GM23338 (cell line): ENCODE measurements around the gene CD63. TPM values are rescaled to one million over a fixed set of nuclear protein-coding genes. Genes with fewer than 3 reads are reported as not detected.

ENCODE experiments used
- ATAC-seq: fragments of 200-7000 bp; cut with Tn5 transposase; 3 replicates; pipeline ENCODE4 v1.9.1; 2020
- DNase-seq: peaks from one replicate; pipeline ENCODE4 v3.0.0-alpha.2; 2015; ENCODE audit warnings: low spot score
- H2AFZ ChIP-seq: fragments of 200-600 bp; sonication (generic); 2 replicates; pipeline ENCODE4 v1.8.0; 2016; ENCODE audit warnings: antibody characterized with exemption, mild to moderate bottlenecking, moderate library complexity
- H3F3A ChIP-seq: fragments of 200-600 bp; sonication (generic); replicated peaks from 2 replicates; pipeline ENCODE4 v1.8.0; 2017; ENCODE audit warnings: antibody characterized with exemption, mixed run types, low read depth
- H3K27ac ChIP-seq: fragments of 200-600 bp; sonication (generic); 2 replicates; pipeline ENCODE4 v1.6.1; 2016; ENCODE audit warnings: low read depth
- H3K27me3 ChIP-seq: fragments of 200-600 bp; sonication (generic); 2 replicates; pipeline ENCODE4 v1.8.0; 2016; ENCODE audit warnings: mild to moderate bottlenecking, mixed run types, moderate library complexity; ENCODE audit not compliant: insufficient read depth
- H3K36me3 ChIP-seq: fragments of 200-600 bp; sonication (generic); 2 replicates; pipeline ENCODE4 v1.8.0; 2016; ENCODE audit warnings: mild to moderate bottlenecking; ENCODE audit not compliant: insufficient read depth
- H3K4me1 ChIP-seq: fragments of 200-600 bp; sonication (generic); 2 replicates; pipeline ENCODE4 v1.8.0; 2016; ENCODE audit warnings: mild to moderate bottlenecking, moderate library complexity; ENCODE audit not compliant: insufficient read depth
- H3K4me2 ChIP-seq: fragments of 200-600 bp; sonication (generic); 2 replicates; pipeline ENCODE4 v1.7.1; 2017; ENCODE audit warnings: mixed run types
- H3K4me3 ChIP-seq: fragments of 200-600 bp; sonication (generic); 2 replicates; pipeline ENCODE4 v1.6.1; 2016; ENCODE audit warnings: mixed run types
- H3K79me2 ChIP-seq: fragments of 200-600 bp; sonication (generic); replicated peaks from 2 replicates; pipeline ENCODE4 v1.8.0; 2017; ENCODE audit warnings: mild to moderate bottlenecking; ENCODE audit not compliant: insufficient read depth
- H3K9me2 ChIP-seq: fragments of 200-600 bp; sonication (generic); 2 replicates; pipeline ENCODE4 v1.8.0; 2017; ENCODE audit not compliant: insufficient read depth
- H4K20me1 ChIP-seq: fragments of 200-600 bp; sonication (generic); replicated peaks from 2 replicates; pipeline ENCODE4 v1.8.0; 2017; ENCODE audit warnings: mild to moderate bottlenecking; ENCODE audit not compliant: insufficient read depth
- H3K27ac Mint-ChIP-seq: 2 replicates; pipeline ENCODE4 v1.8.0; 2020; ENCODE audit warnings: inconsistent platforms, mild to moderate bottlenecking, moderate library complexity, mixed read lengths
- H3K27me3 Mint-ChIP-seq: 3 replicates; pipeline ENCODE4 v1.8.0; 2022; ENCODE audit warnings: low read depth, mild to moderate bottlenecking, moderate library complexity, mixed read lengths, inconsistent platforms; ENCODE audit not compliant: insufficient read depth, poor library complexity
- H3K36me3 Mint-ChIP-seq: 3 replicates; pipeline ENCODE4 v1.8.0; 2021; ENCODE audit warnings: low read depth, mild to moderate bottlenecking, inconsistent platforms, moderate library complexity, mixed read lengths
- H3K4me1 Mint-ChIP-seq: 3 replicates; pipeline ENCODE4 v1.8.0; 2020; ENCODE audit warnings: mild to moderate bottlenecking, inconsistent platforms, mixed read lengths
- H3K4me3 Mint-ChIP-seq: 3 replicates; pipeline ENCODE4 v1.8.0; 2021; ENCODE audit warnings: moderate library complexity, mild to moderate bottlenecking, inconsistent platforms, mixed read lengths
- H3K9me3 Mint-ChIP-seq: 3 replicates; pipeline ENCODE4 v1.8.0; 2020; ENCODE audit warnings: moderate library complexity, mild to moderate bottlenecking, inconsistent platforms, mixed read lengths
- ZNF114 ChIP-seq: fragments of 250-450 bp; sonication (Bioruptor Pico); IDR thresholded peaks from 2 replicates; pipeline ENCODE4 v1.5.0; 2020; ENCODE audit warnings: mild to moderate bottlenecking, moderate library complexity
- polyA plus RNA-seq: library from polyadenylated mRNA; unstranded; fragments of >200 nt; fragmentation: Nextera tagmentation; extraction: Ambion mirVana; gene quantifications from 2 replicates; pipeline ENCODE4 v1.2.1, GENCODE V29; 2016
- total RNA-seq: library from RNA; depleted of rRNA; stranded (reverse); fragments of >200 nt; shearing (Covaris generic); gene quantifications from 2 replicates; pipeline ENCODE4 v1.2.3, GENCODE V29; 2014
- TF ChIP-seq, protein P1 (sequence below): fragments of 250-450 bp; sonication (Bioruptor Pico); IDR thresholded peaks from 2 replicates; pipeline ENCODE4 v1.5.0; 2020; ENCODE audit warnings: mild to moderate bottlenecking, moderate library complexity

Gene CD63
- total and polyA plus RNA-seq, 2 experiments from 2014 or later: 294 to 685 TPM

DNA sequence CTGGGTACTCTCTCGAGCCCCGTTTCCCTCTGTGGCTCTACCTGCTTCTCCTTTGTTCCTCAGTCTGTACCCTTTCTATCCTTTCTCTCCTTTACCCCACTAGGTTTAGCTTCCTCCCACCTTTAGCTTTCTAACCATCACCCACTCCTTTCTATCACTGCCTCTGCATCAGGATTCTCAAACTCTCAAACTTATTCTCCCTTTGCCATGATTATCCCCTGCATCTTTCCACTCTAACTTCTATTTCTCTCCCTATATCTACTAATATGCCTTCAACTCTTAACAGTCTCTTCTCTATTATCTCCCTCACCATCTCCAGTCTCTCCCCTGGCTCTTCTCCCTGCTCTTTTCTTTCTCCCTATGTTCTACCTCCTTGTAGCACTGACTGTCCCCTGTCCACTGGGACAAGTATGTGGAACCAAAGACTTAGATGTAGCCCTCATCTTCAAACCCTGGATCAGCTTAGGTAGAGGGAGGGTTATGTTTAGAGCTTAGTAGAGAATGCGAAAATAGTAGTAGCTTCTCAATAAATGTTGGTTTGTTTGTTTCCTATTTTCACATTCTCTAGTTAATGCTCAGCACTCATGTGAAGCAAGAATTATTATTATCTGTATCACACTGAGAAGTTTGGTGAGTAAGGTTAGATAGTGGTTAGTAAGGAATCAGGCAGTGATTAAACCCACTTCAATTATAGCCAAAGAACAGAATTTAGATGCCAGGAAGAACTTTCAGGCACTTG, 17.5 kb upstream of the CD63 start:
- Histone ChIP-seq H3K27ac (peak overlapping the region; percentile 99), H3K79me2 (peaks cover 47% of the 10 kb centered on the region), H3K36me3 (peaks cover 15% of the 10 kb centered on the region), H2AFZ (no peak overlapping the region), H3F3A (peaks cover 21% of the 10 kb centered on the region), H3K9me2 (0 out of 2 replicates have a peak, but pooled peaks cover 4% of the 10 kb centered on the region), H3K27me3 (no peaks in the 10 kb centered on the region), H3K4me2 (peak overlapping the region; percentile 85), H3K4me1 (peaks cover 58% of the 10 kb centered on the region), H4K20me1 (peaks cover 29% of the 10 kb centered on the region), H3K4me3 (peak overlapping the region; percentile 95)
- H3K27me3 Mint-ChIP-seq: peaks cover 19% of the 10 kb centered on the region
- peaks cover 66% of the 10 kb centered on the region for H3K4me1 Mint-ChIP-seq
- H3K36me3 Mint-ChIP-seq: peaks cover 46% of the 10 kb centered on the region
- TF ChIP-seq, protein P1, sequence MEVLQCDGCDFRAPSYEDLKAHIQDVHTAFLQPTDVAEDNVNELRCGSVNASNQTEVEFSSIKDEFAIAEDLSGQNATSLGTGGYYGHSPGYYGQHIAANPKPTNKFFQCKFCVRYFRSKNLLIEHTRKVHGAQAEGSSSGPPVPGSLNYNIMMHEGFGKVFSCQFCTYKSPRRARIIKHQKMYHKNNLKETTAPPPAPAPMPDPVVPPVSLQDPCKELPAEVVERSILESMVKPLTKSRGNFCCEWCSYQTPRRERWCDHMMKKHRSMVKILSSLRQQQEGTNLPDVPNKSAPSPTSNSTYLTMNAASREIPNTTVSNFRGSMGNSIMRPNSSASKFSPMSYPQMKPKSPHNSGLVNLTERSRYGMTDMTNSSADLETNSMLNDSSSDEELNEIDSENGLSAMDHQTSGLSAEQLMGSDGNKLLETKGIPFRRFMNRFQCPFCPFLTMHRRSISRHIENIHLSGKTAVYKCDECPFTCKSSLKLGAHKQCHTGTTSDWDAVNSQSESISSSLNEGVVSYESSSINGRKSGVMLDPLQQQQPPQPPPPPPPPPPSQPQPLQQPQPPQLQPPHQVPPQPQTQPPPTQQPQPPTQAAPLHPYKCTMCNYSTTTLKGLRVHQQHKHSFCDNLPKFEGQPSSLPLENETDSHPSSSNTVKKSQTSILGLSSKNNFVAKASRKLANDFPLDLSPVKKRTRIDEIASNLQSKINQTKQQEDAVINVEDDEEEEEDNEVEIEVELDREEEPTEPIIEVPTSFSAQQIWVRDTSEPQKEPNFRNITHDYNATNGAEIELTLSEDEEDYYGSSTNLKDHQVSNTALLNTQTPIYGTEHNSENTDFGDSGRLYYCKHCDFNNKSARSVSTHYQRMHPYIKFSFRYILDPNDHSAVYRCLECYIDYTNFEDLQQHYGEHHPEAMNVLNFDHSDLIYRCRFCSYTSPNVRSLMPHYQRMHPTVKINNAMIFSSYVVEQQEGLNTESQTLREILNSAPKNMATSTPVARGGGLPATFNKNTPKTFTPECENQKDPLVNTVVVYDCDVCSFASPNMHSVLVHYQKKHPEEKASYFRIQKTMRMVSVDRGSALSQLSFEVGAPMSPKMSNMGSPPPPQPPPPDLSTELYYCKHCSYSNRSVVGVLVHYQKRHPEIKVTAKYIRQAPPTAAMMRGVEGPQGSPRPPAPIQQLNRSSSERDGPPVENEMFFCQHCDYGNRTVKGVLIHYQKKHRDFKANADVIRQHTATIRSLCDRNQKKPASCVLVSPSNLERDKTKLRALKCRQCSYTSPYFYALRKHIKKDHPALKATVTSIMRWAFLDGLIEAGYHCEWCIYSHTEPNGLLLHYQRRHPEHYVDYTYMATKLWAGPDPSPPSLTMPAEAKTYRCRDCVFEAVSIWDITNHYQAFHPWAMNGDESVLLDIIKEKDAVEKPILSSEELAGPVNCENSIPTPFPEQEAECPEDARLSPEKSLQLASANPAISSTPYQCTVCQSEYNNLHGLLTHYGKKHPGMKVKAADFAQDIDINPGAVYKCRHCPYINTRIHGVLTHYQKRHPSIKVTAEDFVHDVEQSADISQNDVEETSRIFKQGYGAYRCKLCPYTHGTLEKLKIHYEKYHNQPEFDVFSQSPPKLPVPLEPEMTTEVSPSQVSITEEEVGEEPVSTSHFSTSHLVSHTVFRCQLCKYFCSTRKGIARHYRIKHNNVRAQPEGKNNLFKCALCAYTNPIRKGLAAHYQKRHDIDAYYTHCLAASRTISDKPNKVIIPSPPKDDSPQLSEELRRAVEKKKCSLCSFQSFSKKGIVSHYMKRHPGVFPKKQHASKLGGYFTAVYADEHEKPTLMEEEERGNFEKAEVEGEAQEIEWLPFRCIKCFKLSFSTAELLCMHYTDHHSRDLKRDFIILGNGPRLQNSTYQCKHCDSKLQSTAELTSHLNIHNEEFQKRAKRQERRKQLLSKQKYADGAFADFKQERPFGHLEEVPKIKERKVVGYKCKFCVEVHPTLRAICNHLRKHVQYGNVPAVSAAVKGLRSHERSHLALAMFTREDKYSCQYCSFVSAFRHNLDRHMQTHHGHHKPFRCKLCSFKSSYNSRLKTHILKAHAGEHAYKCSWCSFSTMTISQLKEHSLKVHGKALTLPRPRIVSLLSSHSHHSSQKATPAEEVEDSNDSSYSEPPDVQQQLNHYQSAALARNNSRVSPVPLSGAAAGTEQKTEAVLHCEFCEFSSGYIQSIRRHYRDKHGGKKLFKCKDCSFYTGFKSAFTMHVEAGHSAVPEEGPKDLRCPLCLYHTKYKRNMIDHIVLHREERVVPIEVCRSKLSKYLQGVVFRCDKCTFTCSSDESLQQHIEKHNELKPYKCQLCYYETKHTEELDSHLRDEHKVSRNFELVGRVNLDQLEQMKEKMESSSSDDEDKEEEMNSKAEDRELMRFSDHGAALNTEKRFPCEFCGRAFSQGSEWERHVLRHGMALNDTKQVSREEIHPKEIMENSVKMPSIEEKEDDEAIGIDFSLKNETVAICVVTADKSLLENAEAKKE (CRISPR knock-in tag): no peak
- DNase-seq (no peak), ATAC-seq (no peak)
- peak overlapping the region; percentile 76 for H3K27ac Mint-ChIP-seq
- H3K9me3 Mint-ChIP-seq: no peaks in the 10 kb centered on the region; the same call in 2 of the 3 replicates
- peak overlapping the region; percentile 94 for H3K4me3 Mint-ChIP-seq

DNA sequence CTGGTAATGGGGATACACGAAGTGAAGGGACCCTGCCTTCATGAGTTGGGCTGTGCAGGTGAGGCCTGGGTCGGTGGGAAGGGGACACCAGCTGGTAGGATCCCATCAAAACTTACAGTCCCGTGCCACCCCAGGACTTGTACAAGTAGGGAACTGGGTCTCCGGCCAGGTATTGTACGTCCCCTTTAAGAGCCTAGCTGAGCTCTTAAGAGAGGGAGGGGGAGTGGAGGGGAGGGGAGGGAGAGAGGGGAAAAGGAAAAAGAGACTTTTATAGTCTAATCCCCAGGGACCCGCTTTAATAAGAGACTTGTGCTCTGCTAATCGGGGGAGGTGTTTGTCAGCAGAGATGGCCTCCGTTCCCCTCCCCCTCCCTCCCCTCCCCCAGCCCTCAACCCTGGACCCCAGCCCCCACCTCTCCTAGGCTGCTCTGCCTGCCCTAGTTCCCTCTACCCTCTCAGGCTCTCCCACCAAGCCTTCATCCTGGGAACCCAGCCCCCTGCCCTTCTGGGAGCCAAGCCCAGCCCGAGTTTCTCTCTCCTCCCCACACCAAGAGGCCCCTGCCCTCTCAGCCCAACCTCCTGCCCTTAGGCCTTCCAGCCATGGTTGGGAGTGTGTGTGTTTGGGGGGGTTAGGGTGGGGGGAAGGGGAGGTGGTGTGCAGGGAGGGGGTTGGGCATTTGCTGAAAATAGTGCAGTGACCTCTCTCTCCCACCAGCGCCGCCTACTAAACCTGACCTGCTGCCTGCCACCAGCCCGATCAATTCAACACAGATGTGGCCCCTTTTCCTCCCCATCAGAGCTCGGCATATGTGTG, 16.8 kb upstream of the CD63 start:
- H3K27me3 ChIP-seq: no peaks in the 10 kb centered on the region
- no peak overlapping the region for H2AFZ ChIP-seq
- Mint-ChIP-seq H3K27ac (peak overlapping the region; percentile 90), H3K9me3 (no peaks in the 10 kb centered on the region; the same call in 2 of the 3 replicates), H3K4me1 (peaks cover 62% of the 10 kb centered on the region), H3K36me3 (peaks cover 38% of the 10 kb centered on the region), H3K27me3 (peaks cover 17% of the 10 kb centered on the region), H3K4me3 (peak overlapping the region; percentile 94)
- 0 out of 2 replicates have a peak, but pooled peaks cover 4% of the 10 kb centered on the region for H3K9me2 ChIP-seq
- H3F3A ChIP-seq: peaks cover 21% of the 10 kb centered on the region
- peaks cover 23% of the 10 kb centered on the region for H4K20me1 ChIP-seq
- H3K4me1 ChIP-seq: peaks cover 53% of the 10 kb centered on the region
- H3K36me3 ChIP-seq: peaks cover 15% of the 10 kb centered on the region; the same call in 1 of the 2 replicates
- H3K4me3 ChIP-seq: peak overlapping the region; percentile 95
- peak overlapping the region; percentile 85 for H3K4me2 ChIP-seq
- peak; percentile 78 for ATAC-seq
- peaks cover 47% of the 10 kb centered on the region for H3K79me2 ChIP-seq
- H3K27ac ChIP-seq: peak overlapping the region; percentile 99
- peak; percentile 95 for DNase-seq
- no peak for TF ChIP-seq ZNF114 (CRISPR knock-in tag)
- TF ChIP-seq, protein P1 (CRISPR knock-in tag): no peak
